Occipital lobe (tissue), 2 donors: ENCODE results near the gene KRT79. TPM values are rescaled to one million over a fixed set of nuclear protein-coding genes. Genes with fewer than 3 reads are reported as not detected.

ENCODE experiments used
- DNase-seq: peaks from one replicate; lab custom pipeline; 2025; lab: John Stamatoyannopoulos, UW
- total RNA-seq: library from RNA; depleted of rRNA; stranded (reverse); fragments of >200 nt; gene quantifications from one replicate; pipeline ENCODE4 v1.2.3, GENCODE V29; 2014

The KRT79 gene
- total RNA-seq, 1 donor from 2014 or later, result not detected

DNA sequence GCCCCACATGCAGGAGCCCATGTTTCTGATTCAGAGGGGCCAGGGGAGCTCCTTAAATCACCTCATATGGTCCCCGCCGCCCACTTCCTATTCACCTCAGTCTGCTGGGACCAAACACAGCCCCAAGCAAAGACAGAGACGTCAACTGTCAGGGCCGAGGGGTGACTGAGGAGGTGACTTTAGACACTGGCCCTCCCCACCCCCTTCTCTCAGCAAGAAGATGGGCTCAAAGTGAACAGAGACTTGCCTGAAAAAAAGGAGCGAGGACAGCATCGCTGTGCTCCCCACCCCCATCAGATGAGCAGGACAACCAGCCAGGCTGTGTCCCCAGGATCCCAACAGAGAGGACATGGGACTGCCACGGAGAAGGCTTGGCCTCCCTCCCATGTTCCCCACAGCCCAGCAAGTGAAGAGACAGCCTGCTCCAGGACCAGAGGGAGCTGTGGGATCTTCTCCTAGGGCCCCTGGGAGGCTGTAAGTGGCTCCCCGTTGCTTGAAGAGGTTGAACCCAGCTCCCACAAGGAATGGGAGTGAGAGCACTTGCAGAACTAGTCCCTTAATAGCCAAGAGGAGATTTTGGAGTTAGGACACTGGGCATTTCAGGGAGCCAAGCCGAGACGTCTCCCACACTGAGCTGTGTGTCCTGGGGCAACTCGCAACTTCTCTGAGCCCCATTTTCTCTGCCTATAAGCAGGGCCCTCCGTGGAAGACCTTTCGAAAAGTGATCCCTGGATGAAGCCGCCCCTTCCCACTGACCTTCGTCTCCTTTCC, 1.3 kb upstream of the KRT79 start:
- DNase-seq, result no peak

DNA sequence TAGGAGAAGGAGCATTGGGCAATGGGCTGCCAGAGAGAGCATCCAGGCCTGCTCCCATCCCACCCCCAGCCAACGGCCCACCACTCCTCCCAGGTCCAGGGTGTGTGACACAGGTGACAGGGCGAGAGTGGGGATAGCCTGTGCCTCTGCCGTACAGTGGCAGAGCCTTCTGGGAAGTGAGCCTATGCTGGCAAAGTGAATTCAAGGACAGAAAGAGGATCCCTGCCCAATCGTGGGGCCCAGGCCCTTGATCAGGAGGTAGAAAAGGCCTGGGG, 553 bp upstream of the KRT79 start:
- DNase-seq, result no peak

GRCh38 chr12:52832985-52833905, 866 bp downstream of the KRT79 start:
- no peak for DNase-seq

- no peak for DNase-seq
Measured at GRCh38 chr12:52832451-52832850, 1.7 kb downstream of the KRT79 start.

DNA sequence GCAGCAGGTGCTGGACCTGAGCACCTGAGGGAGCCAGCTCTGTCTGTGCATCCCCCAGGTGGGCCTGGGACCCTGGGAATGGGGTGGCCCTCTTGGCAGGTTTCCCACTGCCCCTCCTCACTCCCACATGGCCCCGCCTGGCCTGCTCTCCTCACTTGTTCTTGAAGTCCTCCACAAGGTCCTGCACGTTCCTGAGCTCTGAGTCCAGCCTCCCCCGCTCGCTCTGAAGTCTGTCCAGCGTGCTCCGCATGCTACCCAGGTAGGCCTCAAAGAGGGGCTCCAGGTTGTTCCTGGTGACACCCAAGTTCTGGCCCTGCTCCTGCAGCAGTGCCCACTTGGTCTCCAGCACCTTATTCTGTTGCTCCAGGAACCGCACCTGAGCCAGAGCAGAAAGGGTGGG, 2.9 kb downstream of the KRT79 start:
- no peak for DNase-seq

DNA sequence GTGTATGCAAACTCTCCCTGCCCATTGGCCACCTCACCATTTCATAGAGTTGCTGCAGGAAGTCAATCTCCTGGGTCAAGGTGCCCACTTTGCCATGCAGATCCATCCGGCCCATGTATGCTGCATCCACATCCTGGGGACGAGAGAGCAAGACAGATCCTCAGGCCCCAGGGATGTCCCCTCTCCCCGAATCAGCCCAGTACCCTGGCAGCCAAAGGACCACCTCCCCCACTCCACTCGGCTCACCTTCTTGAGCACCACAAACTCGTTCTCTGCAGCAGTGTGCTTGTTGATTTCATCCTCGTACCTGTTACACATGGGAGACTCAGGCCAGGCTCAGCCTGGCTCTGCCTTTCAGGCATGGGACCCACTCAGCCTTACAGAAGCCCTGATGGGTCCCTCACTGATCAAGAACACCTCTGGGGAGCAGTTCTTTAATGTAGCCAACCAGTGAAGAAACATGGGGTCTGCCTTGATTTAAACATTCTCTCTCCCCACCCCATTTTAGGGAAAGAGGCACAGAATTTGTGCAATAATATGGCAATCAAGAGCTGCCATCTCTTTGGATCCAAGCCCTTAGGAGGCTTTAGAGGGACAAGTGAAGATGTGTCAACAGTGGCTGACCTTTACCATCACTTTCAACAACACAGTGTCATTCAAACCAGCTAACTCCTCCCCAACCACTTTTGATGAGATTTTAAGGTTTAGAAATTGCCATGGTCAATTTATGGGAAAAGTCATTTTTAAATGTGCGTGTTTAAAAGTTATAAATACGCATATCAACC, 3.9 kb downstream of the KRT79 start:
- no peak for DNase-seq

GRCh38 chr12:52828591-52829021, 5.5 kb downstream of the KRT79 start:
- DNase-seq, result no peak

- DNase-seq, result no peak
Measured at GRCh38 chr12:52828156-52828555, 6.0 kb downstream of the KRT79 start.

DNA sequence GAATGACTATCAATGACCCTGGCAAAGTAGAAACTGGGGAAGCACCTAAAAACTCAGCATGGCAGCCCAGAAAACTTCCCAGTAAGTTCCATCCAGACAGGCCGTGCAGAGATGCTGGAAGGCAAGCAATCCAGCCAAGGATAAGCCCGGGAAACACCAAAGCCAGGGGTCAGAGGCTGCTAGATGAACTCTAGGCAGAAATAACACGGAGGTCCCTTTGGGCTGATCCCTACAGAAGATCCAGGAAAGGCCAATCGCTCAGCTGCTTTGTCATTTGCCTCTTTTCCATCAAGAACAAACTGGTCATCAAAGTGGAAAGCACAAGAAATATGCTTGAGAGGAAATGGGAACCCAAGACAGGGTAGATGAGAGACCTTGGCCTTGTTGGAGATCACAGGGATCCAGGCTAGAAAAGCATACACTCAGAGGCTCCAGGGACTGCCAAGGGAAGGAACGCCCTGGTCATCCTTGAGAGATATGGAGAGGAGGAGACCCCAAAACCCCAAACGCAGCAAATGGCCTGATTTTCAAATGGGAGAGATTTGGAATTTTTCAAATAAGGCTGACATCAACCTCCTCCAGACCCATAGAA, 6.5 kb downstream of the KRT79 start:
- DNase-seq, result no peak

- no peak for DNase-seq
Measured at GRCh38 chr12:52826611-52827498, 7.3 kb downstream of the KRT79 start.

DNA sequence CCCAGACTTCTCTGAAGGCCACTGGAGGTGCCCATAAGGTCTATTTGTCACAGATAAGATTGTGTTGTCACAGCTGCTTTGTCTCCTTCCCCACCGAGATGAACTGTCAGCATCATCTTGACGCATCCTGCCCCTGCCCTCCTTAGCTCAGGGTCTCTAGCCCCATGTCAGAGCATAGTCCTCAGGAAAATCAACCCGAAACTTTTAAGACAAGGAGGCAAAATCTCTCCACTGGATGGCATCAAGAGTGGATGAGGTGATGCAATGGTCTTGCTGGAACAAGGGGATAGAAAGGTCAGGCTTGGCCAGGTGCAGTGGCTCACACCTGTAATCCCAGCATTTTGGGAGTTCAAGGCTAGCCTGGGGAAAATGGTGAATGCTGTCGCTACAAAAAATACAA, 8.2 kb downstream of the KRT79 start:
- no peak for DNase-seq

GRCh38 chr12:52824741-52825410, 9.2 kb downstream of the KRT79 start:
- no peak for DNase-seq

DNA sequence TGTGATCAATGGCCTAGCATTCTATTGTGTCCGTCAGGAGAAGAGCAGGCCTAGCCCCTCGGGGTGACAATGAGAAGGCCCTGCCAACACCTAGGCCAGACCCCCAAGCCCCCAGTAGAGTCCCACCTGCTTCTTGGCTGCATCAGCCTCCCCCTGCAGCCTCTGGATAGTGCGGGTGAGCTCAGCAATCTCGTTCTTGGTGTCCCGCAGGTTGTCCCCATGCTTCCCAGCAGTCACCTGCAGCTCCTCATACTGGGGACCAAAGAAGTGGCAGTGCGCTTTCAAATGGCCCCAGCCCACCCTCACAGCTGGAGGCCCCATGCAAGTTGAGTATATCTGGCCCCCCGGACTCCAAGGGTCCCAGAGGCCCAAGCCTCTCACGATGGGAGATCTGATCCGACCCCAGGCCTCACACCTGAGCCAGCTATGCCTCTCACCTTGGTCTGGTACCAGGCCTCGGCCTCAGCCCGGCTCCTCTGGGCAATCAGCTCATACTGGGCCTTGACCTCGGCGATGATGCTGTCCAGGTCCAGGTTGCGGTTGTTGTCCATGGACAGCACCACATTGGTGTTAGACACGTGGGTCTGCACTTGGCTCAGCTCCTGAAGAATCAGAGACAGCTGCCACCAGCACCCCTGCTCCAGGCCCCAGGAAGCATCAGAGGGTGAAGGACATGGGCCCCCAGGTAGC, 10.2 kb downstream of the KRT79 start:
- no peak for DNase-seq

- DNase-seq, result no peak
Measured at GRCh38 chr12:52822771-52823510, 11.2 kb downstream of the KRT79 start.

DNA sequence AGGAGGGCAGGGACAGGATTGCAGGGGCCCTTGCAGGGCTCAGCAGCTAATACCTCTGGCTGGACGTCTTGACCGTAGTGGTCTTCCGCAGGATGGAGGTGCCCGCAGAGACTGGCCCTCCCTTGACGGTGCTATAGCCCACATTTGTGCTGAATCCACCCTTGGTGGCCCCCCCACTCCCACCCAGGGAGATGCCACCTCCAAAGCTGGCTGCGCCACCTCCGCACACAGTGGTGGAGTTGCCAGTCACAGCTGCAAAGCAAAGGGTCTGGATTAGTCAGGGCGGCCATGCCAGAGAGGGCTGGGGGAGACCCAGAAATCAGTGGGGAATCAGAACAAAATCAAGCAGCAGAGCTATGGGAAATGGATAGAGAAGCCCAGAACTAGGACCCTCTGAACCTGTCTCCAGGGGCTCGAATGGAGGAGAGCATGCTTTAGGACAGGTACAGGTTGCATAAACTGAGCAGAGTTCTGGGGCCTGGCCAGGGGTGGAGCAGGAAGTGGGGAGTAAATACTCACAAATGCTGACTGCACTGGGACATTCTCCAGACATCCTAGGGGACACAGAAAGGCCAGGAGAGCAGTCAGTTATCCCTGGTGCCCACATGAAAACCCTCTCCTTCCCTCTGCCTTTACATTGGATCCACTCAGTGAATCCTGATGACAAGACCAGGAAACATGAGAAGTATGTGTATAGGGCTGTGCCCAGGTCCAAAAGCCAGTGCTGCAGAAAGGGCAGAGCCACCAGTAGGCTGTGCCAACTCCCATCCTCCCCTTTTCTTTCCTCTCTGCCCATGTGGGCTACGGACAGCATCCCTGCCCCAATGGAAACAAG, 12.1 kb downstream of the KRT79 start:
- no peak for DNase-seq

DNA sequence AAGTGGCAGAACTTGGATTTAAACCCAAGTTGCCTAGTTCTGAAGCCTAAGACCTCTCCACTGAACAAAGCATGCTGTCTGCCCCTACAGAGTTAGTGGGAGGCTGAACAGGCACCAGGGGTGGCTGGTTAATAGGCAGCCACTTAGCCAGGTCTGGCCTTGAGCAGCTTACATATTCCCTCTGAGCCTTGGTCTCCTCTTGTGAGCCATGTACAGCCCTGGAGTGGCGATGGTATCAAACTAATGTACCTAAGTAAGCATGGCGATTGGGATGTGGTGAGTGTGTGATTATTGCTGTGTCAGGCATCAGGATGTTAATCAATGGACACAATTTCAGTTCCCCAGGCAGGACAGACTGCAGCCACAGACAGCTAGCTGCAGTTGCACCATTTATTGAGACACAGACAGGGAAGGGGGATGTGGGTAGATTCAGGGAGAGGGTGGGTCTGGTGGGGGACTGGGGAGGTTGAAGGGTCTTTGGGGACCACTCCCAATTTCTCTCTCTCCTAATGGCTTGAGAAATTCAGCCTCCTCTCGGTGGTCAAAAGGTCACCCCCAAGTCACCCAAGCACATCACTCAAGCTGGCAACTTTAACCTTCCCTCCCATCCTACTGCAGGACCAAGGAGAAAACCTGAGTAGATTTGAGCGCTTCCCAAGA, 12.9 kb downstream of the KRT79 start:
- no peak for DNase-seq

DNA sequence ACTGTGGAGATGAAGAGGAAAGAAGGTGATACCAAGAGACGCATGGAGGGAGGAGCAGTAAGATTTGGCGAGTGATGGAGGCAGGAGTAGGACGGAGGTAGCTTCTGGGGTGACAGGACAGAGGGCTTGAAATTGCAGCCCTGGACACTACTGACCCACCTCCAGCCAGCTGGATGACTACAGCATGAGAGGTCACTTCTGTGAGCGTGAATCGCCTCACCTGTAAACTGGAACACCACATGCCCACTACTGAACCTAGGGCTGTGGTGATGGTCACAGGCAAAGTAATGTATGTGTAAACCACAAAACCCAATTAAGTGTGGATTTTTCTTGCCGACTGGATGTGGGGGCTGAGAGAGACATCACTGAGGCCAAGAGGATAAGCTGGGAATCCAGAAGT, 13.6 kb downstream of the KRT79 start:
- DNase-seq, result no peak
